Mesenchymal stem cell (in vitro differentiated cells and primary cell): ENCODE measurements around the gene PDZRN3.

Experiments
- DNase-seq: peaks from one replicate; pipeline ENCODE4 v3.0.0-alpha.2; 2013
- H2AFZ ChIP-seq: one replicate; pipeline ENCODE4 v1.6.1; 2013; ENCODE audit warnings: low read depth, mild to moderate bottlenecking, control low read depth, inconsistent platforms, low read length, moderate library complexity
- H2AK5ac ChIP-seq: 2 replicates; pipeline ENCODE4 v1.6.1; 2013; ENCODE audit warnings: low read length, moderate library complexity, mild to moderate bottlenecking, inconsistent platforms; ENCODE audit not compliant: severe bottlenecking
- H2BK120ac ChIP-seq: one replicate; pipeline ENCODE4 v1.6.1; 2013; ENCODE audit warnings: low read depth, mild to moderate bottlenecking, inconsistent platforms, low read length, moderate library complexity
- H2BK12ac ChIP-seq, 2 experiments: one replicate each; pipeline ENCODE4 v1.6.1; 2013; ENCODE audit warnings: inconsistent platforms in 2 of 2, low read length in 2 of 2, mild to moderate bottlenecking in 2 of 2, moderate library complexity in 2 of 2, control low read depth in 1 of 2
- H2BK15ac ChIP-seq: one replicate; pipeline ENCODE4 v1.6.1; 2013; ENCODE audit warnings: mild to moderate bottlenecking, low read depth, inconsistent platforms; ENCODE audit not compliant: poor library complexity, severe bottlenecking
- H2BK5ac ChIP-seq: 2 replicates; pipeline ENCODE4 v1.6.1; 2013; ENCODE audit warnings: low read depth, mild to moderate bottlenecking, low read length, control low read depth, inconsistent platforms; ENCODE audit not compliant: poor library complexity, severe bottlenecking
- H3K14ac ChIP-seq, 2 experiments: one replicate each; pipeline ENCODE4 v1.6.1; 2013; ENCODE audit warnings: inconsistent platforms in 2 of 2, low read length in 2 of 2, control low read depth in 1 of 2, mild to moderate bottlenecking in 1 of 2, moderate library complexity in 1 of 2
- H3K18ac ChIP-seq, 2 experiments: one replicate each; pipeline ENCODE4 v1.6.1; 2013; ENCODE audit warnings: inconsistent platforms in 2 of 2, low read length in 2 of 2, control low read depth in 1 of 2, low read depth in 1 of 2, mild to moderate bottlenecking in 1 of 2
- H3K23ac ChIP-seq, 2 experiments: one replicate each; pipeline ENCODE4 v1.6.1; 2013; ENCODE audit warnings: inconsistent platforms in 2 of 2, low read length in 2 of 2, mild to moderate bottlenecking in 2 of 2, moderate library complexity in 2 of 2, control low read depth in 1 of 2
- H3K27ac ChIP-seq: 2 replicates; pipeline ENCODE4 v1.5.1; 2013; ENCODE audit warnings: mild to moderate bottlenecking, moderate library complexity, low read length, control low read depth, inconsistent platforms; ENCODE audit not compliant: poor library complexity, severe bottlenecking
- H3K27me3 ChIP-seq, 2 experiments: 2 replicates each; pipeline versions ENCODE4 v1.6.1 to v1.7.0; 2013; ENCODE audit warnings: low read length in 2 of 2, mild to moderate bottlenecking in 2 of 2, moderate library complexity in 2 of 2, control low read depth in 1 of 2, inconsistent platforms in 1 of 2; ENCODE audit not compliant: control insufficient read depth in 1 of 2, insufficient read depth in 1 of 2
- H3K36me3 ChIP-seq, 2 experiments: 2 replicates each; pipeline versions ENCODE4 v1.6.1 to v1.7.0; 2013; ENCODE audit warnings: low read length in 2 of 2, control low read depth in 1 of 2, inconsistent platforms in 1 of 2, low read depth in 1 of 2, mild to moderate bottlenecking in 1 of 2; ENCODE audit not compliant: insufficient read depth in 2 of 2, control insufficient read depth in 1 of 2
- H3K4ac ChIP-seq, 2 experiments: one replicate each; pipeline ENCODE4 v1.6.1; 2013; ENCODE audit warnings: inconsistent platforms in 2 of 2, low read length in 2 of 2, mild to moderate bottlenecking in 2 of 2, moderate library complexity in 2 of 2, control low read depth in 1 of 2, low read depth in 1 of 2
- H3K4me1 ChIP-seq: 2 replicates; pipeline ENCODE4 v1.6.1; 2013; ENCODE audit warnings: low read depth, low read length, control low read depth; ENCODE audit not compliant: control insufficient read depth, insufficient read depth
- H3K4me2 ChIP-seq: 2 replicates; pipeline ENCODE4 v1.6.1; 2013; ENCODE audit warnings: low read length, mild to moderate bottlenecking, inconsistent platforms; ENCODE audit not compliant: poor library complexity, severe bottlenecking
- H3K4me3 ChIP-seq, 2 experiments: 2 replicates each; pipeline versions ENCODE4 v1.5.1 to v1.7.0; 2013; ENCODE audit warnings: low read length in 2 of 2, mild to moderate bottlenecking in 2 of 2, control low read depth in 1 of 2, low read depth in 1 of 2; ENCODE audit not compliant: insufficient read depth in 1 of 2
- H3K79me1 ChIP-seq: replicated peaks from 2 replicates; pipeline ENCODE4 v1.6.1; 2013; ENCODE audit warnings: mild to moderate bottlenecking, control low read depth, low read length, inconsistent platforms; ENCODE audit not compliant: poor library complexity, severe bottlenecking
- H3K9ac ChIP-seq: 2 replicates; pipeline ENCODE4 v1.7.0; 2013; ENCODE audit warnings: mild to moderate bottlenecking, low read length, moderate library complexity
- H3K9me3 ChIP-seq: 2 replicates; pipeline ENCODE4 v1.7.0; 2013; ENCODE audit warnings: mild to moderate bottlenecking, low read length; ENCODE audit not compliant: control insufficient read depth
- H4K8ac ChIP-seq: one replicate; pipeline ENCODE4 v1.6.1; 2013; ENCODE audit warnings: inconsistent platforms, mild to moderate bottlenecking, low read length, moderate library complexity
- H4K91ac ChIP-seq: one replicate; pipeline ENCODE4 v1.6.1; 2013; ENCODE audit warnings: mild to moderate bottlenecking, low read length, inconsistent platforms
- WGBS: methylation state at CpG from one replicate; pipeline ENCODE4 v1.1.7; 2013; ENCODE audit warnings: mixed read lengths; 5-methylcytosine and 5-hydroxymethylcytosine counted together

The PDZRN3 gene

GRCh38 chr3:73535931-73536330 lies 88.8 kb downstream of the PDZRN3 start:
- Histone ChIP-seq H3K36me3 (peaks cover 0 to 6% of the 10 kb centered on the region in 2 experiments), H3K9me3 (no peaks in the 10 kb centered on the region), H3K27ac (no peak overlapping the region), H3K23ac (no peak overlapping the region), H3K79me1 (no peaks in the 10 kb centered on the region), H3K4me3 (no peak overlapping the region), H2BK12ac (no peak overlapping the region), H2BK5ac (no peak overlapping the region), H3K4me2 (no peak overlapping the region), H3K18ac (no peak overlapping the region), H4K91ac (no peak overlapping the region), H4K8ac (no peak overlapping the region), H2AFZ (no peak overlapping the region), H3K9ac (no peak overlapping the region), H2BK15ac (no peak overlapping the region), H3K14ac (no peak overlapping the region), H3K27me3 (no peaks in the 10 kb centered on the region), H3K4me1 (peaks cover 2% of the 10 kb centered on the region), H3K4ac (no peak overlapping the region), H2AK5ac (no peak overlapping the region), H2BK120ac (no peak overlapping the region)
- no peak for DNase-seq

- Histone ChIP-seq H3K4me1 (peaks cover 2% of the 10 kb centered on the region), H3K9me3 (no peaks in the 10 kb centered on the region), H3K9ac (no peak overlapping the region), H3K14ac (no peak overlapping the region), H3K23ac (no peak overlapping the region), H3K36me3 (peaks cover 0 to 6% of the 10 kb centered on the region in 2 experiments), H3K27ac (no peak overlapping the region), H2BK120ac (no peak overlapping the region), H4K8ac (no peak overlapping the region), H2BK5ac (no peak overlapping the region), H2AFZ (no peak overlapping the region), H2BK12ac (no peak overlapping the region), H3K4me2 (no peak overlapping the region), H4K91ac (no peak overlapping the region), H3K4ac (no peak overlapping the region), H3K4me3 (no peak overlapping the region), H2BK15ac (no peak overlapping the region), H2AK5ac (no peak overlapping the region), H3K79me1 (no peaks in the 10 kb centered on the region), H3K18ac (no peak overlapping the region), H3K27me3 (no peaks in the 10 kb centered on the region)
- DNase-seq = no peak
Measured at GRCh38 chr3:73535137-73535536, 89.6 kb downstream of the PDZRN3 start.

- Histone ChIP-seq H3K79me1 (no peaks in the 10 kb centered on the region), H3K18ac (no peak overlapping the region), H2AK5ac (no peak overlapping the region), H3K4me1 (no peaks in the 10 kb centered on the region), H4K91ac (no peak overlapping the region), H3K4ac (no peak overlapping the region), H3K9me3 (no peaks in the 10 kb centered on the region), H3K4me3 (no peak overlapping the region), H3K4me2 (no peak overlapping the region), H3K27ac (no peak overlapping the region), H3K27me3 (no peaks in the 10 kb centered on the region), H2BK120ac (no peak overlapping the region), H3K14ac (no peak overlapping the region), H4K8ac (no peak overlapping the region), H3K23ac (no peak overlapping the region), H2BK15ac (no peak overlapping the region), H3K36me3 (peaks cover 0 to 12% of the 10 kb centered on the region in 2 experiments), H2BK5ac (no peak overlapping the region), H3K9ac (no peak overlapping the region), H2AFZ (no peak overlapping the region), H2BK12ac (no peak overlapping the region)
- DNase-seq = peak; percentile 85
- 31% methylated on average over 3 of the region's 4 CpGs for WGBS
Measured at GRCh38 chr3:73530022-73530396, 94.7 kb downstream of the PDZRN3 start.

GRCh38 chr3:73529308-73530021 lies 95.3 kb downstream of the PDZRN3 start:
- Histone ChIP-seq H3K4me2 (no peak overlapping the region), H2AFZ (no peak overlapping the region), H3K18ac (no peak overlapping the region), H3K27ac (no peak overlapping the region), H2AK5ac (no peak overlapping the region), H3K14ac (no peak overlapping the region), H3K23ac (no peak overlapping the region), H3K36me3 (peaks cover 0 to 12% of the 10 kb centered on the region in 2 experiments), H3K9ac (no peak overlapping the region), H3K4me1 (no peaks in the 10 kb centered on the region), H3K4ac (no peak overlapping the region), H3K4me3 (no peak overlapping the region), H4K8ac (no peak overlapping the region), H3K79me1 (no peaks in the 10 kb centered on the region), H2BK120ac (no peak overlapping the region), H3K9me3 (no peaks in the 10 kb centered on the region), H2BK15ac (no peak overlapping the region), H2BK12ac (no peak overlapping the region), H4K91ac (peak overlapping the region; percentile 18), H3K27me3 (no peaks in the 10 kb centered on the region), H2BK5ac (no peak overlapping the region)
- WGBS = 61% methylated on average over 2 of the region's 3 CpGs
- DNase-seq = no peak
